ENCODE measurements around the gene ISG20L2.

GRCh38 chr1:156691665-156692440, 36.7 kb downstream of the ISG20L2 start:
- TF ChIP-seq EZH2phosphoT487 (IDR thresholded peaks at IDR 0.05; ENCODE audit: borderline replicate concordance, low read depth) (no peak), TEAD4 (IDR thresholded peaks at IDR 0.05; ENCODE audit: borderline replicate concordance, insufficient read depth) (no peak)

Measured in SK-N-SH (cell line).